Measurements from ENCODE around the gene SKI.

DNA sequence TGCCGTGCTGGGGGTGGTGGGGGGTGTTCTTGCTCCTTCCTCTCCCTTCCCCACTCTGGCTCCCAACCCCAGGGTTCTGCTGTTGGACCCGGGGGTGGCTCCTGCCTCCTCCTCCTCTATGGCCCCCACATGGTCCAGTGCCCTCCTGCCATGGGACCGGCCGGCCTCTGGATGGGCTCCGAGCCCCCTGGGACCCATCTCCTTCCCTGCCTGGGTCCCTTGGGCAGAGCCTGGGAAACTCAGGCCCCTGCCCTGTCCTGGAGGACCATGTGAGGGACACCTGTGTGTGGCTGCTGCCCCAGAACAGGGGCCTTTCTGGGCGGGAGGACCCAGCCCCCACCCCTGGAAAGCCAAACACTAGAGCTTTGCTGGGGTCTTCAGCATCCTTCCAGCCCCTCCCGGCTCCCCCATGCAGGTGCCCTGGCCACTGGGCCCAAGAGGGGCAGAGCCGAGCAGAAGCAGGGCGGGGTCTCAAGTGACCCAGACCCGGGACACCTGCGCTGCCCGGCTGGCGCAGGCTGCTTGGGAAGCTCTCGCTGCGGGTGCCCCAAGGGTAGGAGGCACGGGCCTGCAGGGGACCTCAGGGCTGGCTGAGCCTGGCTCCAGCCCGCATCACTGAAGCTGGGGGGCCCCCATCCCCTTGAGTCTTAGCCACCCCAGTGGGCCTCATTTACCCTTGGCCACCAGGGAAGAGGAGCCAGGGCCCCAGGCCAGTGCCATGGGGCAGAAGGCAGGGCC is 31.0 kb upstream of the SKI start:
- TF ChIP-seq EP300 (IDR thresholded peaks at IDR 0.05; ENCODE audit: borderline replicate concordance in 1 of 2, control insufficient read depth in 1 of 2, low read depth in 2 of 2, low read length in 2 of 2) (no peak), CEBPB (IDR thresholded peaks at IDR 0.05; ENCODE audit: borderline replicate concordance in 1 of 2, low read depth in 2 of 2, low read length in 2 of 2) (no peak), EZH2 (IDR thresholded peaks at IDR 0.05; ENCODE audit: borderline replicate concordance, control insufficient read depth, low read depth, low read length) (no peak), RELA (IDR thresholded peaks at IDR 0.05; ENCODE audit: borderline replicate concordance, partially characterized antibody) (no peak)
- TF ChIP-seq, protein P1, sequence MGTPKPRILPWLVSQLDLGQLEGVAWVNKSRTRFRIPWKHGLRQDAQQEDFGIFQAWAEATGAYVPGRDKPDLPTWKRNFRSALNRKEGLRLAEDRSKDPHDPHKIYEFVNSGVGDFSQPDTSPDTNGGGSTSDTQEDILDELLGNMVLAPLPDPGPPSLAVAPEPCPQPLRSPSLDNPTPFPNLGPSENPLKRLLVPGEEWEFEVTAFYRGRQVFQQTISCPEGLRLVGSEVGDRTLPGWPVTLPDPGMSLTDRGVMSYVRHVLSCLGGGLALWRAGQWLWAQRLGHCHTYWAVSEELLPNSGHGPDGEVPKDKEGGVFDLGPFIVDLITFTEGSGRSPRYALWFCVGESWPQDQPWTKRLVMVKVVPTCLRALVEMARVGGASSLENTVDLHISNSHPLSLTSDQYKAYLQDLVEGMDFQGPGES (IDR thresholded peaks at IDR 0.05), result no peak
- TF ChIP-seq, protein P2, sequence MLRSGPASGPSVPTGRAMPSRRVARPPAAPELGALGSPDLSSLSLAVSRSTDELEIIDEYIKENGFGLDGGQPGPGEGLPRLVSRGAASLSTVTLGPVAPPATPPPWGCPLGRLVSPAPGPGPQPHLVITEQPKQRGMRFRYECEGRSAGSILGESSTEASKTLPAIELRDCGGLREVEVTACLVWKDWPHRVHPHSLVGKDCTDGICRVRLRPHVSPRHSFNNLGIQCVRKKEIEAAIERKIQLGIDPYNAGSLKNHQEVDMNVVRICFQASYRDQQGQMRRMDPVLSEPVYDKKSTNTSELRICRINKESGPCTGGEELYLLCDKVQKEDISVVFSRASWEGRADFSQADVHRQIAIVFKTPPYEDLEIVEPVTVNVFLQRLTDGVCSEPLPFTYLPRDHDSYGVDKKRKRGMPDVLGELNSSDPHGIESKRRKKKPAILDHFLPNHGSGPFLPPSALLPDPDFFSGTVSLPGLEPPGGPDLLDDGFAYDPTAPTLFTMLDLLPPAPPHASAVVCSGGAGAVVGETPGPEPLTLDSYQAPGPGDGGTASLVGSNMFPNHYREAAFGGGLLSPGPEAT (IDR thresholded peaks at IDR 0.05; ENCODE audit: low read depth), result no peak
- TF ChIP-seq, protein P3, sequence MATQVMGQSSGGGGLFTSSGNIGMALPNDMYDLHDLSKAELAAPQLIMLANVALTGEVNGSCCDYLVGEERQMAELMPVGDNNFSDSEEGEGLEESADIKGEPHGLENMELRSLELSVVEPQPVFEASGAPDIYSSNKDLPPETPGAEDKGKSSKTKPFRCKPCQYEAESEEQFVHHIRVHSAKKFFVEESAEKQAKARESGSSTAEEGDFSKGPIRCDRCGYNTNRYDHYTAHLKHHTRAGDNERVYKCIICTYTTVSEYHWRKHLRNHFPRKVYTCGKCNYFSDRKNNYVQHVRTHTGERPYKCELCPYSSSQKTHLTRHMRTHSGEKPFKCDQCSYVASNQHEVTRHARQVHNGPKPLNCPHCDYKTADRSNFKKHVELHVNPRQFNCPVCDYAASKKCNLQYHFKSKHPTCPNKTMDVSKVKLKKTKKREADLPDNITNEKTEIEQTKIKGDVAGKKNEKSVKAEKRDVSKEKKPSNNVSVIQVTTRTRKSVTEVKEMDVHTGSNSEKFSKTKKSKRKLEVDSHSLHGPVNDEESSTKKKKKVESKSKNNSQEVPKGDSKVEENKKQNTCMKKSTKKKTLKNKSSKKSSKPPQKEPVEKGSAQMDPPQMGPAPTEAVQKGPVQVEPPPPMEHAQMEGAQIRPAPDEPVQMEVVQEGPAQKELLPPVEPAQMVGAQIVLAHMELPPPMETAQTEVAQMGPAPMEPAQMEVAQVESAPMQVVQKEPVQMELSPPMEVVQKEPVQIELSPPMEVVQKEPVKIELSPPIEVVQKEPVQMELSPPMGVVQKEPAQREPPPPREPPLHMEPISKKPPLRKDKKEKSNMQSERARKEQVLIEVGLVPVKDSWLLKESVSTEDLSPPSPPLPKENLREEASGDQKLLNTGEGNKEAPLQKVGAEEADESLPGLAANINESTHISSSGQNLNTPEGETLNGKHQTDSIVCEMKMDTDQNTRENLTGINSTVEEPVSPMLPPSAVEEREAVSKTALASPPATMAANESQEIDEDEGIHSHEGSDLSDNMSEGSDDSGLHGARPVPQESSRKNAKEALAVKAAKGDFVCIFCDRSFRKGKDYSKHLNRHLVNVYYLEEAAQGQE (IDR thresholded peaks at IDR 0.05; ENCODE audit: low read depth, low read length), result no peak
- TF ChIP-seq, protein P4, sequence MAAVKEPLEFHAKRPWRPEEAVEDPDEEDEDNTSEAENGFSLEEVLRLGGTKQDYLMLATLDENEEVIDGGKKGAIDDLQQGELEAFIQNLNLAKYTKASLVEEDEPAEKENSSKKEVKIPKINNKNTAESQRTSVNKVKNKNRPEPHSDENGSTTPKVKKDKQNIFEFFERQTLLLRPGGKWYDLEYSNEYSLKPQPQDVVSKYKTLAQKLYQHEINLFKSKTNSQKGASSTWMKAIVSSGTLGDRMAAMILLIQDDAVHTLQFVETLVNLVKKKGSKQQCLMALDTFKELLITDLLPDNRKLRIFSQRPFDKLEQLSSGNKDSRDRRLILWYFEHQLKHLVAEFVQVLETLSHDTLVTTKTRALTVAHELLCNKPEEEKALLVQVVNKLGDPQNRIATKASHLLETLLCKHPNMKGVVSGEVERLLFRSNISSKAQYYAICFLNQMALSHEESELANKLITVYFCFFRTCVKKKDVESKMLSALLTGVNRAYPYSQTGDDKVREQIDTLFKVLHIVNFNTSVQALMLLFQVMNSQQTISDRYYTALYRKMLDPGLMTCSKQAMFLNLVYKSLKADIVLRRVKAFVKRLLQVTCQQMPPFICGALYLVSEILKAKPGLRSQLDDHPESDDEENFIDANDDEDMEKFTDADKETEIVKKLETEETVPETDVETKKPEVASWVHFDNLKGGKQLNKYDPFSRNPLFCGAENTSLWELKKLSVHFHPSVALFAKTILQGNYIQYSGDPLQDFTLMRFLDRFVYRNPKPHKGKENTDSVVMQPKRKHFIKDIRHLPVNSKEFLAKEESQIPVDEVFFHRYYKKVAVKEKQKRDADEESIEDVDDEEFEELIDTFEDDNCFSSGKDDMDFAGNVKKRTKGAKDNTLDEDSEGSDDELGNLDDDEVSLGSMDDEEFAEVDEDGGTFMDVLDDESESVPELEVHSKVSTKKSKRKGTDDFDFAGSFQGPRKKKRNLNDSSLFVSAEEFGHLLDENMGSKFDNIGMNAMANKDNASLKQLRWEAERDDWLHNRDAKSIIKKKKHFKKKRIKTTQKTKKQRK (IDR thresholded peaks at IDR 0.05; ENCODE audit: low read depth, low read length), result no peak
- TF ChIP-seq, protein P5, sequence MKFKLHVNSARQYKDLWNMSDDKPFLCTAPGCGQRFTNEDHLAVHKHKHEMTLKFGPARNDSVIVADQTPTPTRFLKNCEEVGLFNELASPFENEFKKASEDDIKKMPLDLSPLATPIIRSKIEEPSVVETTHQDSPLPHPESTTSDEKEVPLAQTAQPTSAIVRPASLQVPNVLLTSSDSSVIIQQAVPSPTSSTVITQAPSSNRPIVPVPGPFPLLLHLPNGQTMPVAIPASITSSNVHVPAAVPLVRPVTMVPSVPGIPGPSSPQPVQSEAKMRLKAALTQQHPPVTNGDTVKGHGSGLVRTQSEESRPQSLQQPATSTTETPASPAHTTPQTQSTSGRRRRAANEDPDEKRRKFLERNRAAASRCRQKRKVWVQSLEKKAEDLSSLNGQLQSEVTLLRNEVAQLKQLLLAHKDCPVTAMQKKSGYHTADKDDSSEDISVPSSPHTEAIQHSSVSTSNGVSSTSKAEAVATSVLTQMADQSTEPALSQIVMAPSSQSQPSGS (IDR thresholded peaks at IDR 0.05; ENCODE audit: low read length), result no peak
